Activated naive CD4-positive, alpha-beta T cell (primary cell): ENCODE data around the gene VCL.
"Not testable (repeated sequence)": the region's sequence is repeated elsewhere in the genome, so short reads cannot be mapped to it uniquely, and the experiment has no call there.

Experiments
- DNase-seq, 4 experiments: peaks; one replicate each; lab custom pipeline; 2025; lab: John Stamatoyannopoulos, UW

Gene VCL

DNA sequence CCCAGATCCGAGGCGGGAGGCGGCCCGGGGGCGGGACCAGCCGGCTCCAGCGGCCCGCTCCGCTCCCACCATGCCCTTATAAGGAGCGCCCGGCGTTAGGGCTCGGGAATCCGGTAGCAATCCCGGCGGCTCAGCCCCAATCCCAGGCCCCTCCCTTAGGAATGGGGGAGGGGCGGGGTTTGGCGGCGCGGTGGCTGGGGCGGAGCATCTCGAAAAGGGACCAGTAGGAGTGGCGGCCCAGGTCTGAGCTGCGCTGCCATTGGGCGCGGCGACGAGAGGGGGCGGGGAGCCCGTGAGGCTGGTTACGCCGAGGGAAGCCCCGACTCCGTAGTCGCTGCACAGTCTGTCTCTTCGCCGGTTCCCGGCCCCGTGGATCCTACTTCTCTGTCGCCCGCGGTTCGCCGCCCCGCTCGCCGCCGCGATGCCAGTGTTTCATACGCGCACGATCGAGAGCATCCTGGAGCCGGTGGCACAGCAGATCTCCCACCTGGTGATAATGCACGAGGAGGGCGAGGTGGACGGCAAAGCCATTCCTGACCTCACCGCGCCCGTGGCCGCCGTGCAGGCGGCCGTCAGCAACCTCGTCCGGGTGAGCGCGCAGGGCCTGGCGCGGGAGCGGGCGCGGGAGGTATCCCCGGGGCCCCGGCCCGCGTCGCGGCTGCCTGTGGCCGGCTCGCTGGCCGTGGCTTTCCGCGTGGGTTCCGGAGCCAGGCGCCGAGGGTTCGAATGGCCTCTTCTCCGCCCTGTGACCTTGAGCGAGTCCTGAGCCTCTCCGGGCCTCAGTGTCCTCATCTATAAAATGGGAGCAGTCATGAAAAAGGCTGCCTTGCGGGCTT, at the start of gene VCL:
VCL (plus strand) TSS at position 330 of the 836 bp plus-strand sequence; CDS start at position 422, 92 bp downstream.
- peak; percentile 83 to 93 (median 86) for DNase-seq

DNA sequence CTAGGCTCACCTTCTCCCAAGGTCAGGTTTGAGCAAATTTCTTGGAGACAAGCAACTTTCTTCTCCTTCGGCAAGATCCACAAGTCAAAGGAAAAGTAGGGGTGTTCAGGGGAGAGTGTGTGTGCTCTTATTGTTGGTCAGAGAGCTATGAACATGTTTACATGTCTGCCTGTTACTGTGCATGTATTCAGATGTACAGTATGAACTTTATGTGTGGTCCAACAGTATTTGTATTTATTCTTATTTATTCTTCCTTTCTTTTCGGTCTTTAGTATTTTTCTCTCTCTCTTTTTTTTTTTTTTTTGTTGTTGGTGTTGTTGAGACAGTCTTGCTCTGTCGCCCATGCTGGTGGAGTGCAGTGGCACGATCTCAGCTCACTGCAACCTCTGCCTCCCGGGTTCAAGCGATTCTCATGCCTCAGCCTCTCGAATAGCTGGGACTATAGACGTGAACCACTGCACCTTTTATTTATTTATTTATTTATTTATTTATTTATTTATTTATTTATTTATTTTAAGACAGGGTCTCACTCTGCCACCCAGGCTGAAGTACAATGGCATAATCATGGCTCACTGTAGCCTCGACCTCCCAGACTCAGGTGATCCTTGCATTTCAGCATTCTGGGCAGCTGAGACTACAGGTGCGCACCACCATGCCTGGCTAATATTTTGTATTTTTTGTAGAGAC, 48.8 kb upstream of the VCL start:
- DNase-seq, result no peak

DNA sequence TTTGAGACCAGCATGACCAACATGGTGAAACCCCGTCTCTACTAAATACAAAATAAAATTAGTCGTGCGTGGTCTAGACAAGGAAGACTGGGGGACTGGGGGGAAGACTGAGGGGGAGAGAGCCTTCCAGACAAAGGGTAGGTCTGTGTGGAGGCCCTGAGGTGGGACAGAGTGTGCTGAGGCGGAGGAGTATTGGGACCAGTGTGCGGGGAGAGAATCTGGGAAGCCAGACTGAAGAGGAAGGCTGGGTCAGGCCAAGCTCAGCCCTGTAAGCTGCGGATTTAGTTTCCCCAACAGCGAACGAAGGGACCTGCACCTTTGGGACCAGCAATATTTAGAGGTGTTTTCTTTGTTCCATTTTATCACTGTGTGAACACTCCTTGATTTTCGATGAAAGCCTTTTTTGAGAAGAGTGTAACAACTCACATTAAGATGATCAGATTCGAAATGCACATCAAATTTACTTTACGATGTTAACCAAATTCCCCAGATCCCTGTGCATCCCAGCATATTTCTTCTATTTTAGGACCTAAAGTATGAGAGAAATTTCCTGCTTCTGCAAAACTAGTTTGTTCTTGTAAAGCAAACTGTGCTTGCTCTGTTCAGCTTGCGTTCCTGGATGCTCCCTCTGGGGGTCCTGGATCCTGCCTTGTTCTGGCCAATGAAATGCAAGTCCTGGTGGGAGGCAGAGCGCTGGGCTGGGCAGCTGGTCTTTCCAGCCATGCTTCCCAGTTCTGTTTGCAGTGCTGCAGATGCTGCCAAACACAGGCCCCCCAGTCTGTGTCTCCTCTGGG, 47.6 kb upstream of the VCL start:
- no peak for DNase-seq

DNA sequence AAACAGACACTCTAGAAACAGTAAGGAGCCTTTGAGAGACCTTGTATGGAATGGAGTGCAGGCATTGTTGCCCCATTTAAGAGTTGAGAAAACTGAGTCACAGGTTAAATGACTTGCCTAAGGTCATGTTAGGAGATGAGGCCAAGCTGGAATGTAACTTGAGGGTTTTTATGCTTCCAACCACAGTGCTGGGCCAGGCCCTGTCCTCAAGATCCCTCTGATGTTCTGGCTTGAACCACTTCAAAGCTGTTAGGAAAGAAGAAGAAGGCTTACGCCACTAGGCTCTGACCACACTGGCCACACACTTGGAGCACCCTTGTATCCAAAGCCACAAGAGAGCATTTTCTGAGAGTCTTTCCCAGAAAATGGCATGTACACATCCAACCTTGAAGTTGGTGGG, 44.3 kb upstream of the VCL start:
- DNase-seq, result no peak

DNA sequence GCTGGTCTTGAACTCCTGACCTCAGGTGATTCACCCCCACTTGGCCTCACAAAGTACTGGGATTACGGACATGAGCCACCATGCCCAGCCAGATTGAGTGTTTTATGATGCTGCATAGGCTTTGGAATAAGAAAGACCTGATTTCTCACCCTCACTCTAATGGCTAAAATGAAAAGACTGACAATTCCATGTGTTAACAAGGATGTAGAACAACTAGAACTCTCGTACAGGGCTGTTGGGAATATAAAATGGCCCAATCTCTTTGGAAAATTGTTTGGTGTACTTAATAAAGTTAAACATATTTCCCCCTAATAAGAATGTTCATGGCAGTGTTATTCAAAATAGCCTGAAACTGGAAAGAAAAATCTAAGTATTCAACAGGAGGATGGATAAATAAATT, 43.2 kb upstream of the VCL start:
- no peak for DNase-seq

DNA sequence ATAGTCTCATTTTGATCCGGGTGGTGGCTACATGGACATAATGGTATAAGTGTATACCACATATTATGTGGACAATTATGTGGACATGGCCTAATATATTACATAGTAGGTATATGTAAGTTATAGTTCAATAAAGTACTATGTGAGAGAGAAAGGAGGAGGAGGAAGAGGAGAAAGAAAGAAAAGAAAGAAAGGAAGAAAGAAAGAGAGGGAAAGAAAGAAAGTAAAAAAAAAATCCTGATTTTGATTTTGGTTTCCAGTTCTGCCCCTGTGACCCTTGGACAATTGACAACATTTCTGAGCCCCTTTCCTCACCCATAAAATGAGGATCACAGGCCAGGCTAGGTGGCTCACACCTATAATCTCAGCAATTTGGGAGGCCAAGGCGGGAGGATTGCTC, 42.2 kb upstream of the VCL start:
- no peak for DNase-seq

DNA sequence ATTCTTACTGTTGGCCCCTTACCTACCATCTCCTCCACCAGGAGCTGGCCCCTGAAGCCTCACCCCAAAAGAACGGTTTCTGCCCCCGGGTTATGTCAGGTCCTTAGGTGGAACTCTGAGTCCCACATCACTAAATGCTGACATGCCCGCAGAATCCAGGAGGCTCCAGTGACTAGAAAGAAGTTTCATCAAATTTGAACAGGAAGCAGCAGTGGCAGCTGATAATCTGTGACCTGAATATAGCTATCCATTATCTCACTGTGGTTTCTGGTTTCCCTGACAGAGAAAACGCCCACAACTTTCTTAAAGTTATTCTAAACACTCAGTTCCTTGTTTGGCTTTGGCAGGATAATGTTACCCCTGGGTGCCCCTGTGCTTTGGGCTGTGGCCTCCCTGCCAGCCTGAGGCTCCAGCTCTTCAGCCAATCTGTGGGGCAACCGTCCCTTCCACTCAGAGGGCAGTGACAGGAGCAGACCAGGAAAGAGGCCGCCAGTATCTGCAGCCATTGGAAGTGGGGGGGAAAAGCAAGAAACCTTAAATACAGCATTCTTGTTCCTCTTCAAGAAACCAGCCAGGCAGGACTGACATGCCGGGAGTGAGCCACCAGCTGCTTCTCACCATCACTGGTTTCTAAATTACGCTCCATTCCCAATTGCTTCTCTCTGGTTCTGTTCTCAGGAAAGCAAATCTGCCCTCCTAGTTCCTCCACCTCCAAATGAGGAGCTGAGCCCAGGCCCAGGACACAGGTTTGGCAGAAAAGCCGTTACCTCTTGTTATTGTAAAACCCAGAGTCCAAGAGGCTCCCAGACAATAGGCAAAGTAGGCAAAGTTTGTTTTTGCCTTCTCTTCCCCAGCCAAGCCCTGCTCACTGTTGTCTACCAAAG, 41.2 kb upstream of the VCL start:
- DNase-seq, result no peak

DNA sequence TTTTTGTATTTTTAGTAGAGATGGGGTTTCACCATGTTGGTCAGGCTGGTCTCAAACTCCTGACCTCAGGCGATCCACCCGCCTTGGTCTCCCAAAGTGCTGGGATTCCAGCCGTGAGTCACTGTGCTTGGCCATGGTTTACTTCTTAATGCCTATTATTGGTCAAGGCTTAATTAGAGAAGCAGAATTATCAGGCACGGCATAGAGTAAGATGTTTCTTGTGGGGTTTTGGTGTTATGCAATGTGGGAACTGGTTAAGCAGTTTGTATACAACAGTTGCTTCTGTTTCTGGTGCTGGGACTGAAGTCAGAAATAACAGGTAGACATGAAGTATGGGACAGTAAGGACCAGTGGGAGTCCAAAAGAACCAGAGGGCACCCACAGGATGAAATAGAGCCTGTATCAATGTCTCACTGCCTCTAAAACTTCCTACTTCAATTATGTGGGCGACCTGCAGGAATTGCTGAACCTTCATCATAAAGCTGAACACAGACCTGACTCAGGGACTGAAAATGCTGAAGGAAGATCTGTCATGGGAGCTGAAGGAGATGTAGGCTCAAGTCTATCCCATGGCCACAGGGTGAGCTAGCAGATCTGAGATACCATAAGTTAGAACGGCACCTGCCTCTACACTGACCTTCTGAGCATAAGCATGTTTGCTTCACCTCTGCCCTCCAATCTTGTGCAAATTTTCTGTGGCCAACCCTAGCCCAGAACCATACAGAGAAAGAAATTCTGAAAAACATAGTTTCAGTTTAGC, 38.3 kb upstream of the VCL start:
- no peak for DNase-seq

DNA sequence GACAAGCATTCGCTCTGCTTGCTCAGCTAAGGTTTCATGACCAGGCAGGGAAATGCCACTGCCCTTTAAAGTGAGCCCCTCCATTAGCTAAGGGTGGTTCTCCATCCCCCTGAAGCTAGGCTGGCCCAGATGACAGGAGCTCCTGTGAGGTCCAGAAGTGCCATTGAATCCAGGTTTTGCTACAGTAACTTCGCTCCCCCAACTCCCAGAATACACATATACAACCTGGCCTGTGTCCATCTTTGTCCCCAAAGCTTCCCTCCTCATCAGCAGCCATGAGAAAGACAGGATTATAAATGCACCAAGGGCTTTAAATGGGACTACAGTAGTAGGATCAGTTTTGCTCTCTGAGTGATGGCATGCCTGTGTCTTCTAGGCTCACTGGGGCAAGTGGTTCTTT, 35.5 kb upstream of the VCL start:
- DNase-seq, result no peak

DNA sequence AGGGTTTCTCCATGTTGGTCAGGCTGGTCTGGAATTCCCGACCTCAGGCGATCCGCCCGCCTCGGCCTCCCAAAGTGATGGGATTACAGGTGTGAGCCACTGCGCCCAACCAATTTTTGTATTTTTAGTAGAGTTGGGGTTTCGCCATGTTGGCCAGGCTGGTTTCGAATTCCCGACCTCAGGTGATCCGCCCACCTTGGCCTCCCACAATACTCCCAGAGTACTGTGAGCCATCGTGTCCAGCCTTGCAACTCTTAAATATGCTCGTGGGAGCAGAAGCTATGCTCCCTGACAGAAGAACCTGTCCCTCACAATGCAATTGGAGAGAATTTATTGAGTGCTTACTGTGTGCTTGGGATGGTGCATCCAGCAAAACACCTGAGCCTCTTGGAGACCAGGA, 34.4 kb upstream of the VCL start:
- not testable (repeated sequence) for DNase-seq

DNA sequence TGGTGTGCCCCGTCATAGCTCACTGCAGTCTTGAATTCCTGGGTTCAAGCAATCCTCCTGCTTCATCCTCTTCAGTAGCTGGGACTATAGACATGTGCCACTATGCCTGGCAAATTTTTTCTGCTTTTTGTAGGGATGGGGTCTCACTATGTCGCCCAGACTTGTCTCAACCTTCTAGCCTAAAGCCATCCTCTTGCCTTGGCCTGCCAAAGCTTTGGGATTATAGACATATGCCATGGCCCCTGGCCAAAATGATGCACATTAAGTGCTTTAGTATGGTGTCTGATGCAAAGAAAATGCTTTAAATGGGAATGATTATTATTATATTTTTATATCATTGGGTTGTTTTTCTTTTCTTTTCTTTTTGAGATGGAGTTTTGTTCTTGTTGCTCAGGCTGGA, 33.2 kb upstream of the VCL start:
- no peak for DNase-seq

DNA sequence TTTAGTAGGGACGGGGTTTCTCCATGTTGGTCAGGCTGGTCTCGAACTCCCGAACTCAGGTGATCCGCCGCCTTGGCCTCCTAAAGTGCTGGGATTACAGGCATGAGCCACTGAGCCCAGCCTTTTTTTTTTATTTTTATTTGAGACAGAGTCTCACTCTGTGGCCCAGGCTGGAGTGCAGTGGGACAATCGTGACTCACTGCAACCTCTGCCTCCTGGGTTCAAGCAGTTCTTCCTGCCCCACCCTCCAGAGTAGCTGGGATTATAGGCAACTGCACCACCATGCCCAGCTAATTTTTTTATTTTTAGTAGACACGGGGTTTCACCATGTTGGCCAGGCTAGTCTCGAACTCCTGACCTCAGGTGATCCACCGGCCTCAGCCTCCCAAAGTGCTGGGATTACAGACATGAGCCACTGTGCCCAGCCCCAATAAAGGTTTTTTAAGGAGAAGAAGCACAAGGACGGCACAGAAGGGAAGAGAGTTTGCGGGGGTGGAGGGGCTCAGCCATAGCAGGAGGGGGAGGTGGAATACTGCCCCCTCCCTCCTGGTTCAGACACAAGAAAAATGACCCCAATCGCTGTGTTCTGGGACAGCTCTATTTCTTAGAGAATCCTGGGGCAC, 32.5 kb upstream of the VCL start:
- DNase-seq, result not testable (repeated sequence)

DNA sequence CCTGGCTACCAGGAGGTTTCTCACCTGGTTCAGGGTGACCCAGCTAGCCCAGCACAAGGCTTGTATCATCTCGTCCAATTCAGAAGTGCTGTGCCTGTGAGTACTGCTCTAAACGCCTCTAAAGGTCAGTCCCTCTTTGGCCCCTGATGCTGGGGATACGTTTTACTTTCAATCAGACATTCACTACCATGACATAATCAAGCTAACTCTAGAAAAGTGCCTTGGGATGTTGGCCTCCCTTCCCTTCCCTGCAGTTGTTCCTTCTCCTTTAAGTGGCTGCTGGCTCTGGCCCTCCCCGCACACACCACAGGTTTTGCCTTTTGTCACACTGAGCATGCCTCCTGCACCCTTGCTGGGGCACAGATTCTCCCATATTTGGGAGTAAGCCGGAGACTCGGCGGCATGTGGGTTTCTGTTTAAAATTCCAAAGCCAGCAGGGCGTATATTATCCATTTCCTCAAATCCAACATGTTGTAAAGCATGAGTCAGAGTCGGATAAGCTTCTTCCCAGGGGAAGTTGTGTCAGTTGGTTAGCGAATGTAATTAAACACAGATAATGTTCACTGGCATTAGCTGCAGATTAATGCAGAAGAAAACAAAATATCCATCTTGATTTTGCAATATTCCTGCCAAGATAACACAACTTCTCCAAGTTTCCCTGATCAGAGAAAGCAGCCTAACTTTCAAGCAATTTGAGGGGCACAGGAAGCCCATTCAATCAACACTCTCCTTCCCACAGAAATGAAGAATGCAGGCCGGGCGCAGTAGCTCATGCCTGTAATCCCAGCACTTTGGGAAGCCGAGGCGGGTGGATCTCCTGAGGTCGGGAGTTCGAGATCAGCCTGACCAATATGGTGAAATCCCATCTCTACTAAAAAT, 31.8 kb upstream of the VCL start:
- DNase-seq, result no peak

DNA sequence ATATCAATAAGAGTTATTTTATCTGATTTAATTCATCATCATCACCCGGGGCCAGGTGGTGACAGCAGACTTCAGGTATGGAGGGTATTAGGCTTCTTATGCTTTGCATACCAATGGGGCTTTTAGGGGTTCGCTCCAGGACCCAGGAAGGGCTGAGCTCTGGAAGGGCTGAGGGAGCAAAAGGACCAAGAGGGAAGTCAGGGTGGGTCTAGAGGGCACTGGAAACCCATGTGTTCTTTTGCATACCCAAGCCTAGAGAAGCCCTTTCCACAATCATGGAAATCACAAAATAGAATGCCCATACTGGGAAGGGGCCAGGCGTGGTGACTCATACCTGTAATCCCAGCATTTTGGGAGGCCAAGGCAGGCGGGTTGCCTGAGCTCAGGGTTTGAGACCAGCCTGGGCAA, 30.9 kb upstream of the VCL start:
- DNase-seq, result no peak

DNA sequence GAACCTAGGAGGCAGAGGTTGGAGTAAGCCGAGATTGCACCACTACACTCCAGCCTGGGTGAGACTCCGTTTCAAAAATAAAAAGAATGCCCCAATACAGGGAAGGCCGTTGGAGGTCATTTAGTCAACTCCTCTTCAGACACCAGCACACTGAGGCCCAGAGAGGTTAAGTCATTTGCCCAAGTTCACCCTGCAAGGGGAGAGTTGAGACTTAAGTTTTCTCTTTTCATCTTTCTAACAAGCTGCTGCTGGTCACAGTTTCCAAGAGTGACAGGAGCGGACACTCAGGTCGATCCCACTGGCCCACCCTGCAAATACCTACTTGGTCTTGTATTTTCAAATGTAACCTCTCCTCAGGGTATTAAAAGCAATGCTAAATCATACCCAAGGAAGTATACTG, 30.4 kb upstream of the VCL start:
- DNase-seq, result no peak

DNA sequence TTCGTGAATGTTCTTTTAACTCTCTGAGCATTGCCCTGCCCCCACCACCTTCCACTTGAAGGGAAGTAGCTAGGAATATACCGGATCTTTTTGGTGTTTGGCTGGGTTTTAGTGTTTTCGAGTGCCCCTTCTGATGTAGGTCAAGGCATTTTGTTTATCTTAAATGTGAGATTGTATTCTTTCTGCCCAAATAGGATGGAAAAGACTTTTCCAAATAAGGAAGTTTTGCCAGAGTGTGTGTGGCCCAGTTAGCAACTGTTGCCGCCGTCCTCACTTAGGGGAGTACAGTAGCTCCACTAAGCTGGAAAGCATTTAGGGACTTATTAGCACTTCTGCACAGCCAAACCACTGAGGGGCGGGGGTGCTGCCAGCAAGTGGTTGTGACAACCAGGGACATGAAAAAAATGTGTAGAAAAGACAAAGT, 29.8 kb upstream of the VCL start:
- no peak for DNase-seq

DNA sequence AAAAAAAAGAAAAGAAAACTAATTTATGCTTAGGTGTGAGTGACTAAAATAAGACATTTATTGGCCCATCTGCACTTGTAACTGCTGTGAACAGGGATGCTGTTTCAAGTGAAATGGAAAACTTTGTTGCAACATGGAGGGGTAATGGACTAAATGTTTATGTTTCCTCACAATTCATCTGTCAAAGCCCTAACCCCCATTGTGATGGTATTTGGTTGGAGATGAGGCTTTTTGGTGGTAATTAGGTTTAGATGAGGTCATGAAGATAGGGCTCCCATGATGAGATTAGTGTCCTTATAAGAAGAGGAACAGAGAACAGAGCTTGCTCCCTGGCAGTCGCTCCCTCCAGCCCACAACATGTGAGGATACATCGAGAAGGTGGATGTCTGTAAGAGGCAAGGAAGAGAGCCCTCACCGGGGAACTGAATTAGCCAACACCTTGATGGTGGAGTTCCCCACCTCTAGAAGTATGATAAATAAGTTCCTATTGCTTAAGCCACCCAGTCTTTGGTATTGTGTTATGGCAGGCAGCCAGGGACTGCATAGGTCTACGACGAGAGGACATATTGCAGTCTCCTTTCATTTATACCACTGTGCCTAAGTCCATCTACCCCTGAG, 28.6 kb upstream of the VCL start:
- DNase-seq, result no peak

DNA sequence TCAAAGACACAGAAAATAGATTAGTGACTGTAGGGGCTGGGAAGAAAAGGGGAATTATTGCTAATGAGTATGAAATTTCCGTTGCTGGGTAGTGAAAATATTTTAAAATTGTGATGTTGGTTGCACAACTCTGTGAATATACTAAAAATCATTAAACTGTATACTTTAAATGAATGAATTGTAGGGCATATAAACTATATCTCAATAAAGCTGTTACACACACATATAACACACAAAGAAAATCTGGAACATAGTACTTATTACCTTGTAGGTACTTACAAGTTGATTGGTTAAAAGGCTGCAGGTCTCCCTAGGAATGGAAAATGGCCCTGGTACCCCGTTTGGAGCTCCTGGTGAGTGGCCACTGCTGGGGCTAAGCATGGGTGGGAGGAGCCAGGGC, 27.1 kb upstream of the VCL start:
- no peak for DNase-seq
